ENCODE measurements around the gene TBL1Y.

- TF ChIP-seq ZNF274 (IDR thresholded peaks at IDR 0.05; ENCODE audit: insufficient read depth, insufficient read length), result no peak
- no peak for TF ChIP-seq ZBTB11 (CRISPR knock-in tag; IDR thresholded peaks at IDR 0.05)
- TF ChIP-seq MYC (IDR thresholded peaks at IDR 0.05; ENCODE audit: insufficient read depth, insufficient read length, insufficient replicate concordance, low read length, severe bottlenecking), result no peak
- TF ChIP-seq MEF2A (IDR thresholded peaks at IDR 0.05; ENCODE audit: insufficient read depth, low read depth, low read length), result no peak
Observed at GRCh38 chrY:7013051-7013450, 102.6 kb downstream of the TBL1Y start.

Data from GM12878 (cell line).